ENCODE measurements around the gene PTPRJ.
"Not testable (repeated sequence)": the region's sequence is repeated elsewhere in the genome, so short reads cannot be mapped to it uniquely, and the experiment has no call there.

The PTPRJ gene

GRCh38 chr11:48014917-48015316 lies 34.6 kb downstream of the PTPRJ start:
- H3K36me3 ChIP-seq (ENCODE audit: control insufficient read depth, insufficient read depth, low read length) = no peaks in the 10 kb centered on the region
- H3K27ac ChIP-seq (ENCODE audit: insufficient read depth, low read length, poor library complexity, severe bottlenecking) = peak overlapping the region; percentile 67
- peaks cover 80% of the 10 kb centered on the region for H3K4me1 ChIP-seq (ENCODE audit: control insufficient read depth, insufficient read depth, low read length, poor library complexity, severe bottlenecking)
- H3K9me3 ChIP-seq (ENCODE audit: control insufficient read depth, low read length) = no peaks in the 10 kb centered on the region
- no peaks in the 10 kb centered on the region for H3K27me3 ChIP-seq (replicated peaks; ENCODE audit: control insufficient read depth, insufficient read depth, low read length, poor library complexity, severe bottlenecking)
- DNase-seq = no peak
- H3K4me3 ChIP-seq (ENCODE audit: insufficient read depth, low read depth, low read length, poor library complexity, severe bottlenecking) = no peak overlapping the region

GRCh38 chr11:48017105-48017830 lies 36.9 kb downstream of the PTPRJ start:
- peaks cover 74% of the 10 kb centered on the region for H3K4me1 ChIP-seq (ENCODE audit: control insufficient read depth, insufficient read depth, low read length, poor library complexity, severe bottlenecking)

GRCh38 chr11:48017831-48018527 lies 37.6 kb downstream of the PTPRJ start:
- Histone ChIP-seq H3K9me3 (ENCODE audit: control insufficient read depth, low read length) (no peaks in the 10 kb centered on the region), H3K4me1 (ENCODE audit: control insufficient read depth, insufficient read depth, low read length, poor library complexity, severe bottlenecking) (peaks cover 71% of the 10 kb centered on the region), H3K4me3 (ENCODE audit: insufficient read depth, low read depth, low read length, poor library complexity, severe bottlenecking) (no peak overlapping the region), H3K27ac (ENCODE audit: insufficient read depth, low read length, poor library complexity, severe bottlenecking) (peak overlapping the region; percentile 57), H3K36me3 (ENCODE audit: control insufficient read depth, insufficient read depth, low read length) (no peaks in the 10 kb centered on the region), H3K27me3 (replicated peaks; ENCODE audit: control insufficient read depth, insufficient read depth, low read length, poor library complexity, severe bottlenecking) (no peaks in the 10 kb centered on the region)
- no peak for DNase-seq

More at GRCh38 chr11:48017105-48017830, 36.9 kb downstream of the PTPRJ start:
- H3K27me3 ChIP-seq (replicated peaks; ENCODE audit: control insufficient read depth, insufficient read depth, low read length, poor library complexity, severe bottlenecking) = no peaks in the 10 kb centered on the region
- no peak overlapping the region for H3K4me3 ChIP-seq (ENCODE audit: insufficient read depth, low read depth, low read length, poor library complexity, severe bottlenecking)
- peak; percentile 29 to 50 (median 34) for DNase-seq
- no peaks in the 10 kb centered on the region for H3K9me3 ChIP-seq (ENCODE audit: control insufficient read depth, low read length)
- peak overlapping the region; percentile 57 for H3K27ac ChIP-seq (ENCODE audit: insufficient read depth, low read length, poor library complexity, severe bottlenecking)
- H3K36me3 ChIP-seq (ENCODE audit: control insufficient read depth, insufficient read depth, low read length) = no peaks in the 10 kb centered on the region

GRCh38 chr11:48018528-48019216 lies 38.3 kb downstream of the PTPRJ start:
- peaks cover 64% of the 10 kb centered on the region for H3K4me1 ChIP-seq (ENCODE audit: control insufficient read depth, insufficient read depth, low read length, poor library complexity, severe bottlenecking)
- no peaks in the 10 kb centered on the region for H3K27me3 ChIP-seq (replicated peaks; ENCODE audit: control insufficient read depth, insufficient read depth, low read length, poor library complexity, severe bottlenecking)
- DNase-seq = no peak
- peak overlapping the region; percentile 57 for H3K27ac ChIP-seq (ENCODE audit: insufficient read depth, low read length, poor library complexity, severe bottlenecking)
- H3K4me3 ChIP-seq (ENCODE audit: insufficient read depth, low read depth, low read length, poor library complexity, severe bottlenecking) = no peak overlapping the region
- no peaks in the 10 kb centered on the region for H3K9me3 ChIP-seq (ENCODE audit: control insufficient read depth, low read length)
- no peaks in the 10 kb centered on the region for H3K36me3 ChIP-seq (ENCODE audit: control insufficient read depth, insufficient read depth, low read length)

GRCh38 chr11:48019217-48019584 lies 38.8 kb downstream of the PTPRJ start:
- Histone ChIP-seq H3K27ac (ENCODE audit: insufficient read depth, low read length, poor library complexity, severe bottlenecking) (peak overlapping the region; percentile 57), H3K4me3 (ENCODE audit: insufficient read depth, low read depth, low read length, poor library complexity, severe bottlenecking) (no peak overlapping the region), H3K27me3 (replicated peaks; ENCODE audit: control insufficient read depth, insufficient read depth, low read length, poor library complexity, severe bottlenecking) (no peaks in the 10 kb centered on the region), H3K4me1 (ENCODE audit: control insufficient read depth, insufficient read depth, low read length, poor library complexity, severe bottlenecking) (peaks cover 59% of the 10 kb centered on the region), H3K9me3 (ENCODE audit: control insufficient read depth, low read length) (no peaks in the 10 kb centered on the region), H3K36me3 (ENCODE audit: control insufficient read depth, insufficient read depth, low read length) (no peaks in the 10 kb centered on the region)
- DNase-seq = no peak

- Histone ChIP-seq H3K4me3 (ENCODE audit: insufficient read depth, low read depth, low read length, poor library complexity, severe bottlenecking) (no peak overlapping the region), H3K4me1 (ENCODE audit: control insufficient read depth, insufficient read depth, low read length, poor library complexity, severe bottlenecking) (peaks cover 55% of the 10 kb centered on the region), H3K27ac (ENCODE audit: insufficient read depth, low read length, poor library complexity, severe bottlenecking) (peak overlapping the region; percentile 57), H3K36me3 (ENCODE audit: control insufficient read depth, insufficient read depth, low read length) (no peaks in the 10 kb centered on the region), H3K27me3 (replicated peaks; ENCODE audit: control insufficient read depth, insufficient read depth, low read length, poor library complexity, severe bottlenecking) (no peaks in the 10 kb centered on the region), H3K9me3 (ENCODE audit: control insufficient read depth, low read length) (no peaks in the 10 kb centered on the region)
- DNase-seq = no peak
Observed at GRCh38 chr11:48019595-48019994, 39.2 kb downstream of the PTPRJ start.

- Histone ChIP-seq H3K9me3 (ENCODE audit: control insufficient read depth, low read length) (no peaks in the 10 kb centered on the region), H3K36me3 (ENCODE audit: control insufficient read depth, insufficient read depth, low read length) (no peaks in the 10 kb centered on the region), H3K4me3 (ENCODE audit: insufficient read depth, low read depth, low read length, poor library complexity, severe bottlenecking) (no peak overlapping the region), H3K4me1 (ENCODE audit: control insufficient read depth, insufficient read depth, low read length, poor library complexity, severe bottlenecking) (peaks cover 49% of the 10 kb centered on the region), H3K27me3 (replicated peaks; ENCODE audit: control insufficient read depth, insufficient read depth, low read length, poor library complexity, severe bottlenecking) (no peaks in the 10 kb centered on the region), H3K27ac (ENCODE audit: insufficient read depth, low read length, poor library complexity, severe bottlenecking) (no peak overlapping the region)
- DNase-seq = no peak
Observed at GRCh38 chr11:48020092-48020755, 39.9 kb downstream of the PTPRJ start.

GRCh38 chr11:48021201-48021820 lies 41.0 kb downstream of the PTPRJ start:
- H3K9me3 ChIP-seq (ENCODE audit: control insufficient read depth, low read length); H3K27ac ChIP-seq (ENCODE audit: insufficient read depth, low read length, poor library complexity, severe bottlenecking); H3K27me3 ChIP-seq (replicated peaks; ENCODE audit: control insufficient read depth, insufficient read depth, low read length, poor library complexity, severe bottlenecking); H3K36me3 ChIP-seq (ENCODE audit: control insufficient read depth, insufficient read depth, low read length); DNase-seq; H3K4me3 ChIP-seq (ENCODE audit: insufficient read depth, low read depth, low read length, poor library complexity, severe bottlenecking): not testable (repeated sequence)
- peaks cover 39% of the 10 kb centered on the region for H3K4me1 ChIP-seq (ENCODE audit: control insufficient read depth, insufficient read depth, low read length, poor library complexity, severe bottlenecking)

GRCh38 chr11:48022445-48022844 lies 42.1 kb downstream of the PTPRJ start:
- H3K36me3 ChIP-seq (ENCODE audit: control insufficient read depth, insufficient read depth, low read length) = no peaks in the 10 kb centered on the region
- H3K4me1 ChIP-seq (ENCODE audit: control insufficient read depth, insufficient read depth, low read length, poor library complexity, severe bottlenecking) = peaks cover 28% of the 10 kb centered on the region
- H3K9me3 ChIP-seq (ENCODE audit: control insufficient read depth, low read length) = no peaks in the 10 kb centered on the region
- H3K27ac ChIP-seq (ENCODE audit: insufficient read depth, low read length, poor library complexity, severe bottlenecking) = no peak overlapping the region
- DNase-seq = no peak
- no peaks in the 10 kb centered on the region for H3K27me3 ChIP-seq (replicated peaks; ENCODE audit: control insufficient read depth, insufficient read depth, low read length, poor library complexity, severe bottlenecking)
- H3K4me3 ChIP-seq (ENCODE audit: insufficient read depth, low read depth, low read length, poor library complexity, severe bottlenecking) = no peak overlapping the region
